ENCODE measurements around the gene FKBP15.
"Not testable (repeated sequence)": the region's sequence is repeated elsewhere in the genome, so short reads cannot be mapped to it uniquely, and the experiment has no call there.

Gene FKBP15

DNA sequence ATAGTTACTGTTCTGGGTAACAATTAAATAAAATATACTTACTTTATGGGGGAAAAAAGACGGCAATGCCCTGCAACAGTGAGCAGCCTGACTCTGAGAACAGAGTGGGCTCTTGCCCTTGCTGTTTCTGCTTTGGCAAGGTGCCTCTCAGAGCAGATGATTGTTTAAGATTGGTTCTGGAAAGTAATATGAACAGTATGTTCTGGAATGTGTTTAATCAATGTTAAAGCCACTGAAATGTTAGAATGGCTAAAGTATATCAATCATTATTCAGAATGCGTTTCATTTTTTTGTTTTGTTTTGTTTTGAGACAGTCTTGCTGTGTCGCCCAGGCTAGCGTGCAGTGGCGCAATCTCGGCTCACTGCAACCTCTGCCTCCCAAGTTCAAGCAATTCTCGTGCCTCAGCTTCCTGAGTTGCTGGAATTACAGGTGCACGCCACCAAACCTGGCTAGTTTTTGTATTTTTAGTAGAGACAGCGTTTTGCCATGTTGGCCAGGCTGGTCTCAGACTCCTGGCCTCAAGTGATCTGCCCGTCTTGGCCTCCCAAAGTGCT, 14.7 kb upstream of the FKBP15 start:
- not testable (repeated sequence) for DNase-seq (ENCODE audit: low read depth in 2 of 2)

DNA sequence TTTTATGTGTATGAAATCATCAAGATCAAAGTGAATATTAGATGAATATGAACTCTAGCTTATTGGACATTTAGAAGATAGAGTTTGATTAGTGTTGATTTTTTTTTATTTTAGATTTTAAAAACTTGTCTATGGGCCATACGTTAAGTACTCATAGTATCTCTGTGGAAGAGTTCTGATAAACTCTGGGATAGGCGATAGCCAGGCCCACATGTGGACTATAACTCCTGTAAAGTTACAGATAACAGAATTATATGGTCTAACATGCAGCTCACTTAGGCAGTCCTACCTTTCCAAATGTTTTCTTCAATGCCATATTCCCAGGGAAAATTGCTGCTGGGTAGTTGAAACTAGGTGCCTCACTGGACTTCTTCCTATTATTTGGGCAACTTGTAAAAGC, 10.6 kb upstream of the FKBP15 start:
- no peak for DNase-seq (ENCODE audit: low read depth in 2 of 2)

DNA sequence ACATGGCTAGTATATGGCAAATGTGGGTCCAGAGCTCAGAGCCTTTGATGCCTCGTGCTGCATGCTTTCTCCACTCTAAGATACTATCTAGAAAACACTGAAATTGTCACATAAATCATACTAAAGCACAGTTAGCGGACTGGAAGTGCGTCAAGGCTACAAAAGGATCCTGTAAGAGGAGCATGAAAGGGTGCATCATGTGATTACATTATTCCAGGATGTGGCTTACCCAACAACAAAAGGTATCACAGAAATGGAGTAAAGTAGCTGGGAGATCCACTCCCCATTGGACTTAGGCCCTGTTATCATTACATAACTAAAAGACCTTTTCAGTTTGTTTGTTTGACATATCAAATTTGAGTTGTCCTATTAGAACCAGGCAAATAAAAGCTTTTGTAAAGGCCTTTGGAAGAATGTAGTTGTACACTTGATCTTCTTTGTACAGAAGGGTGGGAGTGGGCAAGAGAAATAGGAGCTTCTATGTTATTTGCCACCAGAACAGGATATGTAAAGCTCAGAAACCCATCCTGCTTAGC, 7.1 kb upstream of the FKBP15 start:
- no peak for DNase-seq (ENCODE audit: low read depth in 2 of 2)

DNA sequence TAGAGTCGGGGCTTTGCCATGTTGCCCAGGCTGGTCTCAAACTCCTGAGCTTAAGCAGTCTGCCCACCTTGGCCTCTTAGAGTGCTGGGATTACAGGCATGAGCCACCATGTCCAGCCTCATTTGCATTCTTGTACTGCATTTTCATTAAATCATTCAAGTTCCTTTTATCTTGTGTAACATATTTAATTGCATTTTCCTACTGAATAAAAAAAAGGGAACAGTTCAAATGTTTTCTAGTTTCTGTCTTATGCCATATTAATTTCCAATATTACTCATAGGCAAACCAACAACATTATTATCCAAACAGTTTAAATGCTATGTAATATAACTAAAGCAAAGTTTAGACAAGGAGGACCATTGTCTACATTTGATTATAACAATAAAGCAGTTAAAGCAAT, 6.4 kb upstream of the FKBP15 start:
- DNase-seq (ENCODE audit: low read depth in 2 of 2) = no peak

DNA sequence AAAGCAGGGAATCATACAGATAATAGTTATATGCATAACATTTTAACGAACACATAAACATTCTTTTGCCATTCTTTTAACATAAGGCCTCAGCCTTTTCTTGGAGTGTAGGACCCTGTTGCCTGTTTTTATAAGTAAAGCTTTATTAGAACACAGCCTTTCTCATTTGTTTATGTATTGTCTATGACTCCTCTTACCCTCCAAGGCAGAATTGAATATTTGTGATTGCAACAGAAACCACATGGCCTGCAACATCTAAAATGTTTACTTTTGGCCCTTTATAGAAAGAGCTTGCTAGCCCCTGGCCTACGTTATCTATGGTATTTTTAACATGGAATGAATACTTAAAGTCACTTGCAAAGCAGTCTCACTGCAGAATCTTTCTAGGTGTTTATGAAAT, 2.9 kb upstream of the FKBP15 start:
- DNase-seq (ENCODE audit: low read depth in 2 of 2) = no peak

DNA sequence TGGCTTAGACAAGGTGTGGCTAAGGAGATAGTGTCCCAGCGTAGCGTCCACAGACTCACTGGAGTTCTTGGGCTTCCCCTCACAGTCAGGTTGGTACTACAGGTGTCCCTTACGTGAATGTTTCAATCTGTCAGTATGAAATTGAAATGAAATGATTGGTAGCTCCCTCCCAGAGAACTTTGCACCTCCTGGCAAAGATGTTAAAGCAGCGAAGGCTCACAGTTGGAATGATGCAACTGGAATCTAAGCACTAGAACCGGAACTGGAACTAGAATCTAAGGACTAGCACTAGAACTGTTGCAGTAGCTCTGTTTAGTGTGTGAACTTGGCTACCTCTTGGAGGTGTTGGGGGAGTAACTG, 1.4 kb upstream of the FKBP15 start:
- no peak for DNase-seq (ENCODE audit: low read depth in 2 of 2)

DNA sequence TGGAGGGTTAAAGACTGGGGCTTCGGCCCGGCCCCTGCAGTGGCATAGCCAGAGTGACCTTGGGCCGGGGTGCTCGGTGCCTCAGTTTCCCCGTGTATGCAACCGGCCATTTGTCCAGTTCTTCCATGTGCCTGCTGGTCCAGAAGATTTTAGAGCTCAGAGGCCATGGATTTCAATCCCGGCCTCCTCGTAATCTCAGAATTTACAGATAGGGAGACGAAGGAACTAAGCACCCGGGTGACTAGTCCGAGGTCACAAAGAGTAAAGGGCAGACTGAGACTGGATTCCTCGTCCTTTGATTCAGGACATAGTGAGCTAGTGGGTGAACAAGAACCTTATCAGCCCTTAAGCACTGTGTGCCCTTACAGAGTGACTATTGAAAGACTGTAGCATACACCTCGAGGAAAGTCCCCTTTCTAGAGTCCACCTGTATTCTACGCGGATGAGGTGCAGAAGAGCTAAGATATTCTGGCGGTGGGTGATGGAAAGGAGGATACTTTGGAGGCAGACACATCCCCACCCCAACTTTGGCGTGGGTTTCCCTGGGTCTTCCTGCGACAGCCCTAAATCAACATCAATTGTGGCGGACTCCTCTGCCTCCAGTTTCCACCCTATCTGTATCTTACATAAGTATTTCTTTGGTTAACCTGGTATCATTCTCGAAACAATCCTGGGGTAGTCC, 864 bp upstream of the FKBP15 start:
- no peak for DNase-seq (ENCODE audit: low read depth in 2 of 2)

DNA sequence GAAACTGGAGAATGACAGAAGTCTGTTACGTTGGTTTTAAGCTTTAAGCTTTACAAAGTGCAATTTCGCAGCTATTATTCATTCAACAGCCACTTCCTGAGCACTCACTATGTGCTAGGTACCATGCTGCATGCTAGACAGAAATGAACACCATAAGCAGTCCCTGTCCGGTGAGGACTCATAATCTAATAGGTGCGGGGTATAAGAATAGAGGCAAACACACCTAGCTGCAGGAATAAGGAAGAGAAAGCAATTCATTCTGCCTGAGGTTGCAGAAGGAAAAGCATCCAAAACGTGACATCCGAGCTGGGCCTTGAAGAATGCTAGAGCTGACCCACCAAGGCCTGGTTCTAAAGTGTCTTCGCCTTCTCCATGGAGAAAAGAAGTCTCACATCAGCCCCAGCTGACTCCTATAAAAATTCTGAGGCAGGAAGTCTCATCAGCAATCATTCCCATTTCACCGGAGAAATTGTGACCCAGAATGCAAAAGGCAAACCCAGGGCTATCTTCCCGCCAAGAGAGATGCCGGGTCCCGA, 542 bp downstream of the FKBP15 start:
- DNase-seq (ENCODE audit: low read depth in 2 of 2) = no peak

DNA sequence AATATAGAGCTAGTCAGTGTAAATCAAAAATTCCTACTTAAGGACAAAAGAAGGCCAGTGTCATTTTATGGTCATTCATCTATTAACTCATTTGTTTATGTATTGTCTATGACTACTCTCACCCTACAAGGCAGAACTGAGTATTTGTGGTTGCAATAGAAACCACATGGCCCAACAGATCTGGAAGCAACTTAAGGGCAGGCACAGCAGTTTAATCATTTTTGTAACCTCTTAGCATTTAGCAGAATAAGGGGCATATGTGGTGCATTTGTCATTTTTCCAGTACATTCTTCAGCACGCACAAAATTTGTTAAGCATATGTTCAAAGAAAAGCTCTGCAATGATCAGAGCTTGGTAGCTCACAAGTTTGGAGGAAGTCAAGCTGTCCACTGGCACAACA, 1.1 kb downstream of the FKBP15 start:
- no peak for DNase-seq (ENCODE audit: low read depth in 2 of 2)

DNA sequence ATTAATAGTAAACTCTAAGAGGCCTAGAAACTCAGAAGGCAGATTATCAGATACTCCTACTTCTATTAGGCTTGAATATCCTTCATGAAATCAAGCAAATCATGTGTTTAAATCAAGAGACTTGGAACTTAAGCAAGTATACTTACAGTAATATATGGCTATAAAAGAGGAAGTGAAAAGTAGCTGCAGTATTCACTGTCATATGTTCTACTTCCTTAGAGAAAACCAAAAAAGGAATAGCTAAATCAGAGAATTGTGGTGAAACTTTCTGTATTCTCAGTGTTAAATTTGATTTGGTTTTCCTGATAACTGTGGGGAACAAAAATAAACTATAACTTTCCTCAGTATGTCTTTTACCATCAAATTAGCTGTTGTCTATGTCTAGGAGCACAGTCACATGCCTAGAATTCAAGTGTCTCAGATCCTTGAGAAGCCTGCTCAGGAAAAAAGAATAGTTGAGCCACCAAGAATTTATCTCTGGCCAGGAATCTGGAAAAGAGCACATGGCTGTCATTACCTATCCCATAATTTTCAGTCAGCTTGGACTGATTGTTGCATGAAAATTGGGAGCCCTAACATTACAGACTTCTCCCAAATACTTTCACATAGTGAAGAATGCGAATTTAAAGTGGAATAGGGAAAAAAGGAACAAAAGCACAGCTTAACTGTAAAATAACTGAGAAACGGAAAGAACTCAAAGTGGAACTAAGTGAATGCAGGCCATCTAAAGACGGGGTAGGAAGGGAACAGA, 1.7 kb downstream of the FKBP15 start:
- no peak for DNase-seq (ENCODE audit: low read depth in 2 of 2)

DNA sequence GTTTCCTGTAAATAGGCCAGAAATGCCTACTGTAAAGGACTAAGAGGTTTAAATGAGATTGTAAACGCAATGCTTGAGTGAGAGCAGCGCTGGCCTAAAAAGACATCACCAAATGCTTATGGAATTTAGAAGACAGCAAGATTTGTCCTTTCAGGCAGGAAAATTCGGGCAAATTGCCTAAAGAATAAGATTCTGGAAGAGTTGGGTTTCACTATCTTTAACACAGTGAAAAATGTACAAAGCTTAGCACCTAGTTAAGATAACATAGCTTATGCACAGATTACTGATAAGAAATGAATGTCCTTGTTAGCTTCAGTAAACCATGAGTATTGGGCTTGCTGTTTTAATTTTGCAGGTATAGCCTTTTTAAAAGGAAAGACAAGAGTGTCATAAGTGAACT, 4.7 kb downstream of the FKBP15 start:
- DNase-seq (ENCODE audit: low read depth in 2 of 2) = no peak

DNA sequence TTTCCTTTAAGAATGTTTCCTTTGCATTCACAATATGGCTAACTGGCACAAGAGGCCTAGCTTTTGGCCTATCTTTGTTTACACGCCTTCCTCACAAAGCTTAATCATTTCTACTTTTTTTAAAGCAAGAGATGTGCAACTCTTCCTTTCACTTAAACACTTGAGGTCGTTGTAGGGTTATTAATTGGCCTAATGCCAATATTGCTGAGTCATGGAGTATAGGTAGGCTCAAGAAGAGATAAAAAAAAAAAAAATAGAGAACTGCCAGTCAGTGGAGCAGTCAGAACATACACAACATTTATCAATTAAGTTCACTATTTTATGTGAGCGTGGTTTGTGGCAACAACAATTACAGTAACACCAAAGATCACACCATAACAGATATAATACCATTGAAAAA, 5.9 kb downstream of the FKBP15 start:
- DNase-seq (ENCODE audit: low read depth in 2 of 2) = no peak

DNA sequence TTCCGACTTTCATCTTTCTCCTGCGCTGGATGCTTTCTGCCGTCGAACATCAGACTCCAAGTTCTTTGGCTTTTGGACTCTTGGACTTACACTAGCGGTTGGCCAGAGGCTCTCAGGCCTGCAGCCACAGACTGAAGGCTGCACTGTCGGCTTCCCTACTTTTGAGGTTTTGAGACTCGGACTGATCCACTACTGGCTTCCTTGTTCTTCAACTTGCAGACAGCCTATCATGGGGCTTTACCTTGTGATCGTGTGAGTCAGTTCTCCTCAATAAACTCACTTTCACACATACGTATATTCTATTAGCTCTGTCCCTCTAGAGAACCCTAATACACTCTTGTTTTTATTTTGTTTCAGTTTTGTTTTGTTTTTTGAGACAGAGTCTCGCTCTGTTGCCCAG, 10.3 kb downstream of the FKBP15 start:
- no peak for DNase-seq (ENCODE audit: low read depth in 2 of 2)

DNA sequence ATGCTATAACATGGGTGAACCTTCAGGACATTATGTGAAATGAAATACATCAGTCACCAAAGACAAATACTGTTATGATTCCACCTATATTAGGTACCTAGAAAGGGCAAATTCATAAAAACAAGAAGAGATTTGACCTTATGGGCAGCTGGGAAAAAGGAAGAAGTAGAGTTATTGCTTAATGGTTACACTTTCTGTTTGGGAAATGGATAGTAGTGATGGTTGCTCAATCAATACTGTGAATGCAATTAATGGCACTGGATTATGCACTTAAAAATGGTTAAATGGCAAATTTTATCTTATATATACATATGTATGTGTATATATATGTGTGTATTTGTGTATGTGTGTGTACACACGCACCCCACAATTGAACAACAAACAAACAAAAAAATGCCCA, 15.2 kb downstream of the FKBP15 start:
- no peak for DNase-seq (ENCODE audit: low read depth in 2 of 2)

DNA sequence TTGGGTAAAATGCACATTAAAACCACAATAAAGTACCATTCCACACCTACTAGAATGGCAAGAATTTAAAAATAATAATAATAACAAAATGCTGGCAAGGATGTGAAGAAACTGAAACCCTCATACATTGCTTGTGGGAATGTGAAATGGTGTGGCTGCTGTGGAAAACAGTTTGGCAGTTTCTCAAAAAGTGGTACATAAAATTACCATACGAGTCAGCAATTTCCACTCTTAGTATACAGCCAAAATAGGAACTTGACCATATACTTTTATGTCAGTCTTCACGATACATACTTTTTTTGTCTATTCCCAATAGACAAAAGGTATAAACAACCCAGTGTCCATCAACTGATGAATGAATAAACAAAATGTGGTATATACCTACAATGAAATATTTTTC, 15.6 kb downstream of the FKBP15 start:
- no peak for DNase-seq (ENCODE audit: low read depth in 2 of 2)

DNA sequence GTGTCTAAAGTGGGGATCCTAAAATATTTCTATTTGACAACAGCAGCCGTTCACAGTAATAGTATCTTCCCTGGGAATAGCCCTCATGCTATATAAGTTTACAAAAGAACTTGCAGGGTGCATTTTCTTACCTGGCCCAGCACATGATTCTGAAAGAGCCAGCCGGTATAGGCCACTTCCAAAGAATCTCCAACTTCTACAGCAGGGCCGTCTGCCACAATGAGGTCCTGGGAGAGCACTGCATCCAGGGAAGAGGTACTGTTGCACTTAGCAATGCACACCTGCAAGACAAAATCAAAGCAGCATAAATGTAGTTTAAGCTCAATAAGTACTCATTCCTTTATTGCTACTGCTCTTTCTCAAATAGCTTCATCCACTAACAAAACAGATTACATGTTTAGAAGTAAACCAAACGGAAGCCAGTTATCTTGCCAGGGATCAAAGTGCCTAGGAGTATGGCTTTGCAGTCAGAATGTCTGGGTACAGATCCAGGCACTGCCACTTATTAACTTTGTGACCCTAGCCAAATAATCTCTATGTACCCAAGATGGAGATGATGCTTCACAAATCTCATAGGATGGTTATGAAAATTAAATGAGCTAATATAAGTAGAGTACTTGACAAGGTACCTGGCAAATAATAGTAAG, 21.3 kb downstream of the FKBP15 start:
- no peak for DNase-seq (ENCODE audit: low read depth in 2 of 2)

DNA sequence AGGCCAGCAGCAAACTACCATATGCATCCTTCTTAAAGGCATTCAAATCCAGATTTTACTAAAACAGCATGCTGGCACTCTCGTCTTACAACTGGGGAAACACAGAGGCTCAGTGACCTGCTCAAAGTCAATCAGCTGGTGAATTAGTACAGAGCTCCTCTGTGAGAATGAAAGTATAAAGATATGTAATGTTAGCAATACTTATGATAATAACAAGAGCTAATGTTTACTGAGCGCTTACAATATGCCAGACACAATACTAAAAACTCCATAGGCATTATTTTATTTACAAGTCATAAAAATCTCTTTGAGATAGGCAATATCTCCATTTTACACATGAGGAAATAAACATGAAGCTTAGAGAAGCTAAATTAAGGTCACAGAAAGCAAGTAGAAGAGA, 28.6 kb downstream of the FKBP15 start:
- no peak for DNase-seq (ENCODE audit: low read depth in 2 of 2)

DNA sequence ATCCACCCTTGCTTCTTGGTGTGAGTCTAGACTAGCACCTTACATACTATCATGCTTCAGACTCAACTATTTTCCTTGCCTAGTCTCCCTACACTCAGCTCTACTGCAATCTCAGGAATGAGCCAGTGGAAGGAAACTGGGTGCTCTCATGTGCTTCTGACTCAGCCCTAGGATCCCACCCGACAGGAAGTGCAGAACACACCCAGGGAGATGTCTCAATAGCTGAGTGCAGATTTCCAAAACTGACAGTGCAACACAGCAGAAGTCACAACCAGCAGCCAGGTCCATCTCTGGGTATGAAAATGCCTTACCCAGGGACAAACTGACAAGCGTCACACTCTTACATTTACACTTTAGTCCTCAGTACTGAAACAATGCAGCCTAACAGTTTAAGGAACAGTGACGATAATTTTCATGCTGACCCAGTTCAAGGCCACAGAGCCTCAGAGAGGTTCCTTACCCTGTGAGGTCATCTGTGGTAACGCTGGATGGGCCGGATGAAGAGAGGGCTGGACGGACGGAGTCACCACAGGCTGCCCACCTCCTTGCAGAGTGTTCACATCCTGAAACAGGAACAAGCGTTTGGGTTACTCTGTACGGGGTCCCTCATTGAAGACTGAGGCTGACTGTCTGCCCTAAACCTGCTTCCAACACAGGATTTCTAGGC, 33.0 kb downstream of the FKBP15 start:
- DNase-seq (ENCODE audit: low read depth in 2 of 2) = no peak

DNA sequence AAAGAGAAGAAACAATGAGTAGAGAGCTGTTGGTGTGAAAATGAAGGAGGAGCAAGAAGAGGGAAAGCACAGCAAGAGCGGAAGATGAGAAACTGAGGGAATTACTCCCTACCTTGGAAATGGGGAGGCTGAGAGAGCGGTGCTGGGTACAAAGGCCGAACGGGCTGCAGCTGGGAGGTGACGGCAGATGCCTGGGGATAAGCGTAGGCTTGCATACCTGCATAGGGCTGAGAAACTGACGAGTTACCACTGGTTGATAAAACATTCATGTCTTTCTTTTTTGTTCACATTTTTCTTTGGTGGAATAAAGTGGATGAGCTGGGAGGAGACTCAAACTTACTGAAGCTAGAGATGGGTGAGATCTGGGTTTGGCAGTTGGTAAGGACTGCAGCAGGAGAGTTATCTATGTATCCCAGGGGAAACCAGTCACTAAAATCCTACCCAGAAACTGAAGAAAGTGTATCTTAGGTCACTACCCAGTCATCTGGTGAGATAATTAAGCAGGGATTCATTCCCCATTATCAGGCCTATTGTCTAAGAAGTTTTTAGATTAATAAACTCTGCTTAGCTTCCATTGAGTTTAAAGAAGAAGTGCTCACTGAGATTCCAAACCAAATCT, 34.8 kb downstream of the FKBP15 start:
- no peak for DNase-seq (ENCODE audit: low read depth in 2 of 2)

DNA sequence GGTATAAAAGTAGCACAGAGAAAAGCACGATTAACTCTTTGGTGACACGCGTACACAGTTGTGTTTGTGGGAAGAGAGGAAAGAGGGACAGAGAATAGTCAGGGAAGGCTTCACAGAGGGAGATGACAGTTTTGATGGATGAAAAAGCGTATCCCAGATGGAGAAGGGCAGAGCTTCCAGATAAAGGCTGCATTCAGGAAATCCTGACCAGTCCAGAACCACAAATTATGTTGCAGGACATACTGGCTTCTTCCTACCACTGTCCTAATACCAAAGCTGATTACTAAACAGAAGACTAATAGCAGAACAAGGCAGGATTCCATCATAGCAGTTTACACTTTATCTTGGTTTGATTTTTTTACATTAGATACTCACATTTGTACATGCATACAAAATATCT, 35.8 kb downstream of the FKBP15 start:
- DNase-seq (ENCODE audit: low read depth in 2 of 2) = no peak

DNA sequence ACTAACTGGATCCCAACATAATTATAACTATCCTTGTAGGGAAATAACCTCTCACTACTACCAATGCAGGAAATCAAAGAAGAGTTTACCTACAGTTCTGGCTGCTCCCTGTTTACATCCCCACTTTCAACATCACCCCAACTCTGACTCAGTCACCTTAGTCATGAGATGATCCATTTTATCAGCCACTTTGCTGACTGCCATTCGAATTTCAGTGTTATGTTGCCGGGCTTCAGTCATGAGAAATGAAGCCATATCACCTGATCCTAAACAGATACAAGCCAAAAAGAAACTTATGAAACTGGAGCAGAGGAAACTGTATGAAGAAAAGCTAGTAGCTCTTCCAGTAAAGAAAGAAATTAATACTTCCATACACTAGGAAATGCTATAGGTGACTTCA, 36.5 kb downstream of the FKBP15 start:
- no peak for DNase-seq (ENCODE audit: low read depth in 2 of 2)
